PC-3 (cell line): ENCODE results near the gene AUH.

Experiments used
- EZH2 ChIP-seq: fragments of 300-600 bp; sonication (generic); IDR thresholded peaks from one replicate; pipeline ENCODE4 v1.6.1; 2017; ENCODE audit warnings: antibody characterized with exemption, mild to moderate bottlenecking, low read length; ENCODE audit not compliant: unreplicated experiment
- TF ChIP-seq, protein P1 (sequence below): fragments of 300-600 bp; sonication (generic); conservative IDR thresholded peaks from 2 replicates; pipeline ENCODE4 v1.5.1; 2017; ENCODE audit warnings: antibody characterized with exemption, low read depth, mild to moderate bottlenecking, low read length

DNA sequence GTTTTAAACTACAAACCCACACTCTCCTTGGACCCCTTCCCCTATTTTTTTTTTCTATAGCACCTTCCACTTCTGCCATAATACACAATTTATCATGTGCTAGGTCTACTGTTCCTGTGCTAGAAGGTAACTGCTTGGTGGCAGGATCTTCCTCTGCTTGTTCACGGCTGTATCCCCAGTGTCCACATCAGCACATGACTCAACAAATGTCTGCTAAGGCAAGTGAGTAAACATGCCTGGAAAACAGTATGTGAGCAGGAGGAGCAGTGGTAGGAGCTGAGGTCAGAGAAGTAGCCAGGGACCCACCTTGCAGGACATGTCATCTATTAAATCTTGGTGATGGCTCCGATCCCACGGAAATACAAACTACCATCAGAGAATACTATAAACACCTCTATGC is 79.4 kb downstream of the AUH start:
- TF ChIP-seq, protein P1, sequence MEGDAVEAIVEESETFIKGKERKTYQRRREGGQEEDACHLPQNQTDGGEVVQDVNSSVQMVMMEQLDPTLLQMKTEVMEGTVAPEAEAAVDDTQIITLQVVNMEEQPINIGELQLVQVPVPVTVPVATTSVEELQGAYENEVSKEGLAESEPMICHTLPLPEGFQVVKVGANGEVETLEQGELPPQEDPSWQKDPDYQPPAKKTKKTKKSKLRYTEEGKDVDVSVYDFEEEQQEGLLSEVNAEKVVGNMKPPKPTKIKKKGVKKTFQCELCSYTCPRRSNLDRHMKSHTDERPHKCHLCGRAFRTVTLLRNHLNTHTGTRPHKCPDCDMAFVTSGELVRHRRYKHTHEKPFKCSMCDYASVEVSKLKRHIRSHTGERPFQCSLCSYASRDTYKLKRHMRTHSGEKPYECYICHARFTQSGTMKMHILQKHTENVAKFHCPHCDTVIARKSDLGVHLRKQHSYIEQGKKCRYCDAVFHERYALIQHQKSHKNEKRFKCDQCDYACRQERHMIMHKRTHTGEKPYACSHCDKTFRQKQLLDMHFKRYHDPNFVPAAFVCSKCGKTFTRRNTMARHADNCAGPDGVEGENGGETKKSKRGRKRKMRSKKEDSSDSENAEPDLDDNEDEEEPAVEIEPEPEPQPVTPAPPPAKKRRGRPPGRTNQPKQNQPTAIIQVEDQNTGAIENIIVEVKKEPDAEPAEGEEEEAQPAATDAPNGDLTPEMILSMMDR: no peak
- no peak for TF ChIP-seq EZH2
